Hematopoietic multipotent progenitor cell treated with erythropoietin and hydrocortisone succinate and interleukin-3 and kit ligand, for 15 days (in vitro differentiated cells): ENCODE data around the gene ABCA12.
"Not testable (repeated sequence)": the region's sequence is repeated elsewhere in the genome, so short reads cannot be mapped to it uniquely, and the experiment has no call there.

Source experiments
- DNase-seq: peaks from one replicate; pipeline ENCODE4 v3.0.0-alpha.2; 2015; ENCODE audit warnings: low spot score

The ABCA12 gene, protein sequence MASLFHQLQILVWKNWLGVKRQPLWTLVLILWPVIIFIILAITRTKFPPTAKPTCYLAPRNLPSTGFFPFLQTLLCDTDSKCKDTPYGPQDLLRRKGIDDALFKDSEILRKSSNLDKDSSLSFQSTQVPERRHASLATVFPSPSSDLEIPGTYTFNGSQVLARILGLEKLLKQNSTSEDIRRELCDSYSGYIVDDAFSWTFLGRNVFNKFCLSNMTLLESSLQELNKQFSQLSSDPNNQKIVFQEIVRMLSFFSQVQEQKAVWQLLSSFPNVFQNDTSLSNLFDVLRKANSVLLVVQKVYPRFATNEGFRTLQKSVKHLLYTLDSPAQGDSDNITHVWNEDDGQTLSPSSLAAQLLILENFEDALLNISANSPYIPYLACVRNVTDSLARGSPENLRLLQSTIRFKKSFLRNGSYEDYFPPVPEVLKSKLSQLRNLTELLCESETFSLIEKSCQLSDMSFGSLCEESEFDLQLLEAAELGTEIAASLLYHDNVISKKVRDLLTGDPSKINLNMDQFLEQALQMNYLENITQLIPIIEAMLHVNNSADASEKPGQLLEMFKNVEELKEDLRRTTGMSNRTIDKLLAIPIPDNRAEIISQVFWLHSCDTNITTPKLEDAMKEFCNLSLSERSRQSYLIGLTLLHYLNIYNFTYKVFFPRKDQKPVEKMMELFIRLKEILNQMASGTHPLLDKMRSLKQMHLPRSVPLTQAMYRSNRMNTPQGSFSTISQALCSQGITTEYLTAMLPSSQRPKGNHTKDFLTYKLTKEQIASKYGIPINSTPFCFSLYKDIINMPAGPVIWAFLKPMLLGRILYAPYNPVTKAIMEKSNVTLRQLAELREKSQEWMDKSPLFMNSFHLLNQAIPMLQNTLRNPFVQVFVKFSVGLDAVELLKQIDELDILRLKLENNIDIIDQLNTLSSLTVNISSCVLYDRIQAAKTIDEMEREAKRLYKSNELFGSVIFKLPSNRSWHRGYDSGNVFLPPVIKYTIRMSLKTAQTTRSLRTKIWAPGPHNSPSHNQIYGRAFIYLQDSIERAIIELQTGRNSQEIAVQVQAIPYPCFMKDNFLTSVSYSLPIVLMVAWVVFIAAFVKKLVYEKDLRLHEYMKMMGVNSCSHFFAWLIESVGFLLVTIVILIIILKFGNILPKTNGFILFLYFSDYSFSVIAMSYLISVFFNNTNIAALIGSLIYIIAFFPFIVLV (N-terminal part only)

DNA sequence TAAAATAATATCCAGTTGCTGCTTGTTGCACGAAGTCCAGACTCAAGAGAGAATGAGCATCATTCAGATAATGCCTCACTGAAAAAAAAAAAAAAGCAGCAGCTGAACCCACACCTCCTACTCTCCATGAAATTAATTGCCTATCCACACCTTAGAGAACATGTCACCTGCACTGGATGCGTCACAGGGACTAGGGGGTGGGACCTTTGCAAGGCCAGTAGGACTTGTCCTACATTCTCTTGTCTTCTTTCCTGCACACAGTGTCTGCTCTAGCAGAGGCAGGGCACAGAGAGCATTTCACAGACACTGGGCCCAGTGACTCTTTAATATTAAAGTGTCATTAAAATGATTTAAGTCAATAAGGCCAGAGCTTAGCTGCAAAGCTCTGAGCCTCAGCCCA, at the start of gene ABCA12:
TSS of gene ABCA12 (minus strand) at position 148 of the 400 bp plus-strand sequence. CDS start 418 bp downstream, outside the sequence.
- no peak for DNase-seq

DNA sequence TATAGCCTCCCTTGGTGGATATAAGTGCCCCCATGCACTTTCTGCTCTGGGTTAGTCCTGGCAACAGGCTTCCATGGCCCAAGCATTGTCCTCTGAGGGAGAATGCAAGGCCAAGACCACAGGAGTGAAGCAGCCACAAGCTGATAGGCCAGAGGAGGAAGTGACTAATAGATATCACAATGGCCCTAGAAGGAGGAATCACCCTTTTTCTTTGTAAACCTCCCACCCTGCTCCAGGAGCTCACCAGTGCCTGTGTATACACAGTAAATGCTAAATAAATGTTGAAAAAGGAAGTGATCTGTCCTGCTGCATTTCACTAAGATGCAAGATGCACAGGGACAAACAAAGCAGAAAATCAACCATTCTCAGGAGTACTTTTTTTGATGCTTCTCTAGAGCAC, 49.7 kb upstream of the ABCA12 start:
- DNase-seq: no peak

DNA sequence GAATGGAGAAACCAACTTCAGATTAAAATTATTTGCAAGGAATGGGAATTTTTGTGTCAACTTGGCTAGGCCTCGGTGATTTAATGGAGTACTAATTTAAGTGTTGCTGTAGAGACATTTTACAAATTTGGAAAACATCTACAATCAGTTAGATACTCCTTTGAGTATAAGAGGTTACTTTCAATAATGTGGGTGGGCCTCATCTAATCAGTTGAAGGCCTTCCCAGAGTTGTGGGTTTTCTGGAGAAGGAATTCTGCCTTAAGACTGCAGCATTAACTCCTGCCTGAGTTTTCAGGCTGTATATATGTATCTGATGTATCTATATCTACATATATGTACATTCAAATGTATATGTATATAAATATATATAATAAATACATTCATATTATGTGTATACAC, 47.6 kb upstream of the ABCA12 start:
- DNase-seq: no peak

DNA sequence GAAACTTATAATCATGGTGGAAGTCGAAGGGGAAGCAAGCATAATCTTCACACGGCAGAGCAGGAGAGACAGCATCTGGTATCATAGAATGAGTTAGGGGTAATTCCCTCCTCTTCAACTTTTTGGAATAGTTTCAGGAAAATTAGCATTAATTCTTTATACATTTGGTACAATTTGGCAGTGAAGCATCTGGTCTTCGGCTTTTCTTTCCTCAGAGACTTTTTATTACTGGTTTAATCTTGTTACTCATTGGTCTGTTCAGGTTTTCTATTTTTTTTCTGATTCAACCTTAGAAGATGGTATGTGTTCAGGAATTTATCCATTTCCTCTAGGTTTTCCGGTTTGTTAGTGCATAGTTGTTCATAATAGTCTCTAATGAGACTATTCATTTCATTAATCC, 39.7 kb upstream of the ABCA12 start:
- DNase-seq: no peak

DNA sequence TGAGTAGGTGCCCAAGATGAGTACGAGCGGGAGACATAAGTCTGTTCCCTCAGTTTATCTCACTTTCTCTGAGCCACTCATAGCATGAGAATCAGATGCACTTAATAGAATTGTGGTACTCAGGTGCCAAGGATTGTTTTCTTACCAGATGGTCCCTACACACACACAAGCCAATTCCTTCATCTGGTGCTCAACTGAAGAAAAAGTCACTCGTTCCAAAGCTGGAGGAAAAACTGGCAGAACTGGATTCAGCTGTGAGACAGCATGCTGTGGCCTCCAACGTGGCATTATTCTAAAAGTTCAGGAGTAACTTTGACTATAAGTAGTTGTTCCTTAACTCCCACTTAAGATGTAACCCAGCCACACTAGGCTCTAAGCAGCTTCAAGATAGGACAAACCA, 33.4 kb upstream of the ABCA12 start:
- no peak for DNase-seq

DNA sequence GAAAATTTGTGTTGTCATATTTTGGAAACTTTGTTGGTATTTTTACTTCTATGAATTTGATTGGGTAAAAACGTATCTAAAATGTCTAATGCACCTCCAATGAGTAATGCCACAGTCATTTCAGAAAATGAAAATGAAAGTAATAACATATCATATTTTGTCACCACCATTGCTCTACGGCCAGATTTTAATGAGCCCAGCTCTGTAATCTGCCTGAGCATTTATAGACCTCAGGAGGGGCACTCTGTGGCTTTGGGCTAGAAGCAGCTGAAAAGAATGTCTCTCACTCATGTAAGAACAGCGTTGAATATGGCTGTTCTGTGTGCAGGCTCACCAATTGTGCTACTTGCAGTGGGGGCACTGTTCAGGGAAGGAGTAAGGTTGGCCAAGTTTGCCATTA, 32.7 kb upstream of the ABCA12 start:
- DNase-seq: no peak

DNA sequence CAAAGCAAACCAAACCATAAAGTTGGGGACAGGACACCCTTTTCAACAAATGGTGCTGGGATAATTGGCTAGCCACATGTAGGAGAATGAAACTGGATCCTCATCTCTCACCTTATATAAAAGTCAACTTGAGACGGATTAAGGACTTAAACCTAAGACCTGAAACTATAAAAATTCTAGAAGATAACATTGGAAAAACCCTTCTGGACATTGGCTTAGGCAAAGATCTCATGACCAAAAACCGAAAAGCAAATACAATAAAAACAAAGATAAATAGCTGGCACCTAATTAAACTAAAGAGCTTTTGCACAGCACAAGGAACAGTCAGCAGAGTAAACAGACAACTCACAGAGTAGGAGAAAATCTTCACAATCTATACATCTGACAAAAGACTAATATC, 28.1 kb upstream of the ABCA12 start:
- DNase-seq: not testable (repeated sequence)

DNA sequence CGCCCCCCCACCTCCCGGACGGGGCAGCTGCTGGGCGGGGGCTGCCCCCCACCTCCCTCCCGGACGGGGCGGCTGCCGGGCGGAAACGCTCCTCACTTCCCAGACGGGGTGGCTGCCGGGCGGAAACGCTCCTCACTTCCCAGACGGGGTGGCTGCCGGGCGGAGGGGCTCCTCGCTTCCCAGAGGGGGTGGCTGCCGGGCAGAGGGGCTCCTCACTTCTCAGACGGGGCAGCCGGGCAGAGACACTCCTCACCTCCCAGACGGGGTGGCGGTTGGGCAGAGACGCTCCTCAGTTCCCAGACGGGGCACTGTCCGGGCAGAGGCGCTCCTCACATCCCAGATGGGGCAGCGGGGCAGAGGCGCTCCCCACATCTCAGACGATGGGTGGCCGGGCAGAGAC, 24.9 kb upstream of the ABCA12 start:
- DNase-seq: not testable (repeated sequence)

DNA sequence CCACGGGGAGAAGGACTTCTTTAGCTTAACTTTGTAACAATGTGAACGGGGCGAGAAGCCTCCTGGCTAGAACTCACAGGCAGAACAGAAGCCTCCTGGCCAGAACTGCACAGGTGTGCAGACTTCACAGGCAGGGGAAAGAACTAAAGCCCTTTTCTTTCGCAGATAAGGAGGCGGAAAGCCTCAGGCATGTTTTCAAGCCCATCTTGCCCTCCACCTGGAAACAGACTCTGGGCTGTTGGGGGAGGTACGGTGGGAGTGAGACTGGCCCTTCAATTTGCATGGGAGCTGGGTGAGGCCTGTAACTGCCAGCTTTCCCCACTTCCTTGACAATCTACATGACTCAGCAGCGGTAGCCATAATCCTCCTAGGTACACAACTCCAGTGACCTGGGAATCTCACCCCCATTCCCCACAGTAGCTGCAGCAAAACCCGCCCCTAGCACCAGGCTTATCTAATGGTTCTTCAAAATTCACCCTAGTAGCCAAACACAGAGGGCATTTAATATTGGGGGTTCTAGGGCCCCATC, 22.9 kb upstream of the ABCA12 start:
- DNase-seq: no peak

DNA sequence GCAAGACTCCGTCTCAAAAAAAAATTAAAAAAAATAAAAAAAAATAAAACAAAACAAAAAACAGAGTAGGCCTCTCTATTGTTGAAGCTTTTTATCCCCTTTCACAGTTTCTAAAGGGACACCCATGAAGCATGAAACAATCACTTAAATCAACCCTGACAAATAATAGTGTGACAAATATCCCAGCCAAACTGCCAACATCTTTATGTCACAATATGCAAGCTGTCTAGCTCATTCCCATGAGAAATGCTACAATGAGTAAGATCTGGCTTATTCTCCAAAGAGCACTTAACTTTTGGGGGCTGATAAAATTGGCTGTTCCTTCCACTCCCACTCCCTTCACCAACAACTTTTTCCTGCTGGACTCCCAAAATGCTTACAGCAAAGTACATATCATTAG, 21.7 kb upstream of the ABCA12 start:
- no peak for DNase-seq

DNA sequence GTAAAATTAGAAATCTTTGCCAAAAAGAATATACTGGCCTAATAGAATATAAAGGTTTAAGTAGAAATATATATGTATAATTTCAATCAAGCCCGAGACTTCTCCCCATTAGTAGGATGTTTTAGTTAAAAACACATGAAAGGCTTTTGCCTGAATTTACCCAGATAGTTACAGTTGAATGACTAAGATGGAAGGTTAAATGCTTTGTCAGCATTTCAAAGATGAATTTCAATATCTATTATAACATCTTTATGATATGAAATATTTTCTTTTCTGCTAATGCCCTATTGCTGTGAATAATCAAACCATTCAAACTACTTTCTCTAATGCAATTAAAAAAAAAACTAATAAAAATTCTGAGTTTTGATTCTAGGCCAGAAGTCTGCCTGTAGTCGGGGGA, 18.0 kb upstream of the ABCA12 start:
- DNase-seq: no peak

DNA sequence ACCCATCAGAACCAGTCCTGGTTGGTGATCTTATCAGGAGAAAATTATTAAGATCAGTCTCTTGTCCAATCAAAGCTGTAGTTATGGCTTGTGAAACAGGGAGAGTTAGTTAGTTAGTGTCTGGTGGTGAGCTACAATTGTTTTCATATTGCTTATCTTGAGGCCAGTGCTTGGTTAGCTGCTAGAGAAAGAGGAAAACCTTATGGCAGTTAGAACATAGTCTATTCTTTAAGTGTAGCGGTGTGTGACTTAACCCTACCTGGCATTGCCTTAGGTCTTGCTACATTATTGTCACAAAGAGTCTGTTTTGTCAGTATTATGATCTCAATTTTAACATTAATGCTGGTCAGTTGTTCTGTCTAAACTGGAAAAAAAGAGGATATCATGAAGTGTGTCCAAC, 11.5 kb upstream of the ABCA12 start:
- DNase-seq: no peak

DNA sequence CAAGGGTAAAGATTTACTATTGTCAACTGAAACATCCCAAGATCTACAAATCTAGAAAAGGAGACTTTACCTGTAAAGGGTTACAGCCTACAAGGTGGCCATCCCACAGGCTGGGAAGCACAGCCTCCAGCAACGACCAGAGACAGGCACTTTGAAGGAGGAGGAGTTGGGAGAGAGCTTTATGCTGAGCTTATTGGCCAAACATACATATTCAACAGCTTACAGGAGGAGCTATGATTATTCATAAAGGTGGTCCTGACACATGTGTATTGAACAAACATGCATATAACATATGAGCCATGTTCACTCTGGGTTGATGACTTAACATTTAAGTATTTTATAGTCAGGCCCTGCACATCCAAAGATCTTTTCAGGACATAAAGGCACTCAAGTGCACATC, 11.1 kb upstream of the ABCA12 start:
- no peak for DNase-seq

DNA sequence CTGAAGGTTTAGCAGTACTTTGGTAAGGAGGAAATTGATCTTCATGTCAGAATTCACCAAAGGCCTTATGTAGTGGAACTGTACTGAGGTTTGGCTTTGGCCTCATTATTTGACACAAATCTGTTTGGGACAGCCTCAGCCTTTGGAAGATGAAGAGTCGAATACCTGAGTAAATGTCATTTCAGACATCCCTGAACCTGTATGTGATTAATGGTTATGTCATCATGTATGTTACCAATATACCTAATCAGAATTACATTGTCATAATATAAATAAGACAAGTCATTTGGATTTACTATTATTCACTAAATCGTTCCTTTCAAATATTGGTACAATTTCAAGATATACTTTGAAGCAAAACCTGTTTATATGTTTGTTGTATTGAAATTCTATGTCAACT, 10.6 kb upstream of the ABCA12 start:
- no peak for DNase-seq

DNA sequence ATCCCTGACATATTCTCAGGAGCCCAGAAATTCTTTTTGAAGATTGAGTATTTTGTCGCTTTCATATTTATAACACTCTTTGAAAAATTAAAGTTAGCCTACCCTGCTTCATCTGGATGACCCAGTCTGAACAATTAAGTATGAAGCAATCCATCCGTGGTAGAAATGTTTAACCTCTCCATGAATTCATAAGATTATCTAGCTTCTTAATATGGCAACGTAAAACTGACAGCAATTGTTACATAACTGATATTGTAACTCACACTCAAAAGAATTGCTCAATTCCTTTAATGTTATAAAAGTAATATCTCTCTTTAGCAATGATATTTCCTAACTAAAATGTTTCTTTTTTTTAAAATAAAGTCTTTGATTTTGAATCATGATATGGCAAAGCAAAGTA, 7.2 kb upstream of the ABCA12 start:
- no peak for DNase-seq

DNA sequence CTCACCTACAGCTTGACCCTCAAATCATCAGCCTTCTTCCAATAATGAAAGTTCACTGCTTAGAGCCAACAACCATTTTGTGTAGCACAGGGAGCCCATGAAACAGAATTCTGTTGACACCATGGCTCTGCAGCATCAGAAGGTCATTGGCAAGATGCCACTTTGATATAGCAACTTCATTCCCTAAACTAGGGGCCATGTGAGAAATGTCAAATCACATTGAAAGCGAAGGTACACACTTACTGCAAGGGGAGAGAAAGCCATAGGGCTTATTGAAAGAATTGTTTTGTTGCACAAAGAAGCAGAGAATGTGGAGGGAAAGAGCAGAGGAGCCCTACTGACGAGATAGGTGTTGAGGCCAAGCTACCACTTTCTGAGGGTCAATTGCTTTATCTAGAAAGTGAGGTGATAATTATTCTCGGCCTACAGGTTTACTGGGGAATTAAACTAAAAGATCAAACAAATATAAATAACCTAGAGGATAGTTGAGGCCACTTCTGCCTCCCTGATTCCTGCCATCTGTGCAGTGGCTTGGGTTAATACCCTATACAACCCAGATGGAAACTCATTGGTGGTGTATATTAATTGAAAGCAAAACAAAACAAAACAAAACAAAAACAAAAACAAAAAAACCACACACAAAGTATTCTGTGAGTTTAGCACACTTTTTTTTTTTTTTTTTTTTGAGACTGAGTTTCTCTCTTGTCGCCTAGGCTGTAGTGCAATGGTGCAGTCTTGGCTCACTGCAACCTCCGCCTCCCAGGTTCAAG, 5.9 kb upstream of the ABCA12 start:
- DNase-seq: no peak

DNA sequence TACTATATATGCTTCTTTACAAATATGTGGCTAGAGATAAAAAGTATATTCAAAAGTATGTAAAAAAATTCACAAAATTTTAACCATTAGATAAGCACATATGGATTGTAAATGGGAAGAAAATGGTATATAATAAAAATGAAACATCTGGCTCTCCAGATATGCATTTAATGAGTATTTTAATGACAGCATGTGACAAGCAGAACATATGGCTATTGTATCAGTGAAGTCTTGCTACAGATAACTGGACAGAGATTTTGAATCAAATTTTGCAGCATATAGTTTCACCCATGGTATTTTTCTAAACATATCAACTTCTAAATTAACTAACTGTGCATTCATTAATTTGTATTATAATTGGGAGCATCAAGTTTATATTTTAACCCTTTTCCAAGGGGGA, 5.0 kb upstream of the ABCA12 start:
- no peak for DNase-seq

DNA sequence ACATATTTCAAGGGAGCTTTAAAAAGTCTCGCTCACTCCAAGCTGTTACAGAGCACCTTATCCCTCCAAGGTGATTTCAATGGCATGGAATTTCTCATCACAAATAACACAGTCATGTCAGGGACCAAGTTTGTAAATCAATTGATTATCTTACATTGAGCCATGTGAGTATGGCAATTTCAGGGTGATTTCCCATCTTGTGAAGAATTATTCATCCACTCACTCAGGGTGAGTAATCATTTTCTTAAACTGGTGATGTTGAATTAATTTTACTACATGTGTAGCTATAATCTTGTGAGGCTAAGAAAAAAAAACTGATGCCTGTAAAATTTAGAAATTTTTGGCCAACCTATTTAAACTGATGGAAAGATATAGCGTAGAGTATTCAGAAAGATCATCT, 3.3 kb upstream of the ABCA12 start:
- no peak for DNase-seq

DNA sequence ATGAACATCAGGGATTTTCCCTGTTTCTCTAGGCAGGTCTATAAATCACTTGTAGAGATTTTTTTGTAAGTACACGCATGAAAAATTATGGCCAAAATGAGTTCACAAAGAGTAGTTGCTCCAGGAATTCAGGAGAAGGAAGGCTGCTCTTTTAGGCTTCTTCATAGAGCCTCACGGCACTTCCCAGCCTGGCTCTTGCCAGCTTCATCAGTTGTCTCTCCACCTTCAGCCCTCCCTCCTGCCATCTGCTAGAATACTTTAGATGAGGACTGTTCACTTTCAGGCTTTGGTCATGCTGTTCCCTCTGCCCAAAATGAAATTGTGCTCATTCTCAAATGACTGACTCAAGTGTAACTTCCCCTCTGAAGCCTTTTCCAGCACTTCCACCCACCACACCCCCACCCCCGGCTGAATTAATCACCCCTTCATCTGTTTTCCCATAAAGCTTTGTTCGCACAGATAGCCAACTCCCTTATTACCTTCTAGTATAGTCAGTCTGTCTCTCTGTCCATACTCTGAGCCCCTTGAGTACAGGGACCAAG, 1.8 kb upstream of the ABCA12 start:
- no peak for DNase-seq

DNA sequence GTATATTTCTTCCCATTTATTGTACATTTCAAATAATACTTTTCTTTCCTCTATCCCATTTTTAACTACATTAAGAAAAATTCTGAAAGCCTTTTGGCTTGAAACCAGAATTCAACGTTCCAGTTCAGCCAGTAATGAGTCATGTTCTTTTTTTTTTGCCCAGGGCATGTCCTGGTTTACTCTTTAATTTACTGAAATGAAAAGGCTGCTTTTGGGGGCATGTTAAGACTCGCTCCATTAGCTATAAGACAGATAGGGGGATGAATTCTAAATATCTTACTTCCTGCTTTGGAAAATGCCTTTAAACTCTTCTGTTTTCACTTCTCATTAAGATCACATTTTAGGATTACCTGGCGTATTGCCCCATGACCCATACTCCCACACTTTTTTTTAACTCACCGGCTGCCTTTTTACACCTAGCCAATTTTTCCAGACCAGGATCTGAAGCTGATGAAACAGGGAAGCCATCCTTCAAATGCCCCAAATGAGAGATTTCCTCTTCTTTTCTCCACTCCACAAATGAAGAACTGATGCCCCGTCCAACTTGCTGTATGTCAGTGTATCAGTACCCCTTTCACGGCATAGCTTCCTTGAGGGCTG, 585 bp downstream of the ABCA12 start:
- DNase-seq: no peak

DNA sequence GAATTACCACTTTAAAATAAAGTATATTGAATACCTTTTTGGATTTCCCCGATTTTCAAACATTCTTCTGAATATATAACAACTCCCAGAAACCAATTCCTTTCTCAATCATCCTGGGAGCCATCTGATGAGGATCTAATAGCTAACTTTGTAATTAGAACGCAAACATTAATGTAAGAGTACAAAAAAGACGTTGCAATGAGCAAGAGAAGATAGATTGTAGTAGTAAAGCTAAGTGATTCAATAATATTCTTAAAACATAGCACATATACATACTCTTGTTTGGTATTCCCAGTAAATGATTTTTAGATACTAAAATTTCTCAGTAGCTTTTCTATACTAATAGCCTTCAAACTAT, 1.1 kb downstream of the ABCA12 start:
- no peak for DNase-seq
